ENCODE measurements around the gene SLC22A23.

GRCh38 chr6:3383525-3383924, 73.3 kb downstream of the SLC22A23 start:
- TF ChIP-seq EZH2 (IDR thresholded peaks at IDR 0.05) (no peak), POLR2AphosphoS5 (IDR thresholded peaks at IDR 0.05; ENCODE audit: borderline replicate concordance, low read depth, low read length) (no peak)

All from SK-N-MC (cell line).